LNCAP (cell line): ENCODE data around the gene RNASE7.
A peak's percentile ranks its signal among the peaks of the same experiment; 100 is the strongest.

Source experiments
- CTCF ChIP-seq: fragments of 450-650 bp; IDR thresholded peaks from 2 replicates; pipeline ENCODE4 v1.5.1; 2017; ENCODE audit warnings: mild to moderate bottlenecking

The RNASE7 gene

GRCh38 chr14:21032326-21033132 lies 9.6 kb upstream of the RNASE7 start:
- TF ChIP-seq CTCF: no peak

- no peak for TF ChIP-seq CTCF
Observed at GRCh38 chr14:21033133-21033698, 8.9 kb upstream of the RNASE7 start.

- TF ChIP-seq CTCF: no peak
Observed at GRCh38 chr14:21034707-21035106, 7.5 kb upstream of the RNASE7 start, which contains the start of gene RNASE13. Gene RNASE13 (minus strand): TSS chr14:21034807. CDS start chr14:21034288, 519 bp downstream.

- TF ChIP-seq CTCF: no peak
Observed at GRCh38 chr14:21036751-21037150, 5.4 kb upstream of the RNASE7 start.

GRCh38 chr14:21037156-21037555 lies 5.0 kb upstream of the RNASE7 start:
- no peak for TF ChIP-seq CTCF

GRCh38 chr14:21038441-21039422 lies 3.4 kb upstream of the RNASE7 start:
- TF ChIP-seq CTCF: no peak

- peak; percentile 54 for TF ChIP-seq CTCF
Observed at GRCh38 chr14:21039585-21040369, 2.4 kb upstream of the RNASE7 start.
